Endothelial cell of umbilical vein (primary cell): ENCODE measurements around the gene AP4B1. TPM values are rescaled to one million over a fixed set of nuclear protein-coding genes. Genes with fewer than 3 reads are reported as not detected.

Source experiments
- BruUV-seq: library from RNA; stranded (reverse); fragments of 400-500 nt; replicated peaks from 2 replicates; lab custom pipeline; 2021; lab: Mats Ljungman, UMichigan
- CTCF ChIA-PET: fragments of 300-600, 350-600 bp; sonication (Branson Sonifier 250); formaldehyde crosslinking; loops from one replicate; lab custom pipeline; 2021; ENCODE audit warnings: antibody characterized with exemption, inconsistent platforms; lab: Charles Lee
- POLR2A ChIA-PET: fragments of 300-600, 350-600 bp; sonication (Branson Sonifier 250); formaldehyde crosslinking; loops from one replicate; lab custom pipeline; 2021; ENCODE audit warnings: antibody characterized with exemption, inconsistent platforms; lab: Charles Lee
- DNase-seq: peaks from one replicate; pipeline ENCODE4 v3.0.0-alpha.2; 2011; ENCODE audit warnings: low read depth, low spot score
- FAIRE-seq: peaks from 2 replicates; lab custom pipeline; 2011; peaks lifted over from hg19 to GRCh38; lab: Jason Lieb, UNC
- H2AFZ ChIP-seq: 2 replicates; pipeline ENCODE4 v1.6.0; 2012; ENCODE audit warnings: low read depth, low read length, control low read depth, inconsistent platforms
- H3K27ac ChIP-seq: 2 replicates; pipeline ENCODE4 v1.5.1; 2011; ENCODE audit warnings: low read depth, mild to moderate bottlenecking, control low read depth, low read length, moderate library complexity; ENCODE audit not compliant: insufficient read depth
- H3K27me3 ChIP-seq, 2 experiments: 2 replicates each; pipeline versions ENCODE4 v1.6.0 to v1.6.1; 2011; ENCODE audit warnings: low read length in 2 of 2, mixed read lengths in 1 of 2; ENCODE audit not compliant: control insufficient read depth in 2 of 2, insufficient read depth in 2 of 2
- H3K36me3 ChIP-seq, 2 experiments: 2 replicates in 1 of 2; 3 replicates in 1 of 2; pipeline ENCODE4 v1.5.1; 2011; ENCODE audit warnings: low read length in 2 of 2, mild to moderate bottlenecking in 1 of 2, moderate library complexity in 1 of 2; ENCODE audit not compliant: control insufficient read depth in 2 of 2, insufficient read depth in 2 of 2; ENCODE audit errors: extremely low read depth in 1 of 2
- H3K4me1 ChIP-seq: 3 replicates; pipeline ENCODE4 v1.5.1; 2011; ENCODE audit warnings: mild to moderate bottlenecking, low read length; ENCODE audit not compliant: control insufficient read depth, insufficient read depth; ENCODE audit errors: extremely low read depth
- H3K4me2 ChIP-seq: 2 replicates; pipeline ENCODE4 v1.6.1; 2011; ENCODE audit warnings: low read length, control low read depth, mixed read lengths; ENCODE audit not compliant: insufficient read depth
- H3K4me3 ChIP-seq, 3 experiments: fragments of 200-600 bp in 1 of 3; sonication (generic), shearing (Covaris generic) in 1 of 3; replicated peaks in 1 of 3; 2 replicates each; pipeline ENCODE4 v1.5.1; 2011 to 2016; ENCODE audit warnings: control low read depth in 3 of 3, low read length in 3 of 3, mild to moderate bottlenecking in 2 of 3, inconsistent platforms in 1 of 3, low read depth in 1 of 3, moderate library complexity in 1 of 3; ENCODE audit not compliant: insufficient read depth in 1 of 3
- H3K79me2 ChIP-seq: 2 replicates; pipeline ENCODE4 v1.6.0; 2012; ENCODE audit warnings: low read length, inconsistent platforms; ENCODE audit not compliant: control insufficient read depth, insufficient read depth
- H3K9ac ChIP-seq: replicated peaks from 2 replicates; pipeline ENCODE3; 2011; ENCODE audit warnings: low read length, control low read depth; ENCODE audit not compliant: insufficient read depth; ENCODE audit errors: extremely low read depth
- H3K9me1 ChIP-seq: replicated peaks from 3 replicates; pipeline ENCODE4 v1.6.0; 2011; ENCODE audit warnings: mild to moderate bottlenecking, low read length; ENCODE audit not compliant: control insufficient read depth, insufficient read depth; ENCODE audit errors: extremely low read depth
- H3K9me3 ChIP-seq: replicated peaks from 2 replicates; pipeline ENCODE4 v1.5.1; 2012; ENCODE audit warnings: low read length, inconsistent platforms; ENCODE audit not compliant: control insufficient read depth, insufficient read depth
- H4K20me1 ChIP-seq: replicated peaks from 2 replicates; pipeline ENCODE3; 2011; ENCODE audit warnings: mild to moderate bottlenecking, low read length; ENCODE audit not compliant: control insufficient read depth, insufficient read depth; ENCODE audit errors: extremely low read depth
- FOS ChIP-seq: IDR thresholded peaks from 2 replicates; pipeline ENCODE4 v1.6.1; 2011; ENCODE audit warnings: mild to moderate bottlenecking, low read length, moderate library complexity, borderline replicate concordance; ENCODE audit not compliant: insufficient read depth
- GATA2 ChIP-seq: IDR thresholded peaks from 2 replicates; pipeline ENCODE4 v1.7.0; 2011; ENCODE audit warnings: low read depth, mild to moderate bottlenecking, moderate library complexity, mixed read lengths, low read length; ENCODE audit not compliant: insufficient read length, insufficient read depth
- JUN ChIP-seq: IDR thresholded peaks from 2 replicates; pipeline ENCODE4 v1.6.1; 2011; ENCODE audit warnings: borderline replicate concordance, low read depth; ENCODE audit not compliant: insufficient read length, insufficient read depth
- MYC ChIP-seq: IDR thresholded peaks from one replicate; pipeline ENCODE4 v1.6.1; 2011; ENCODE audit warnings: mild to moderate bottlenecking, low read depth, low read length
- POLR2AphosphoS5 ChIP-seq: IDR thresholded peaks from 2 replicates; pipeline ENCODE4 v1.6.1; 2012; ENCODE audit warnings: low read depth, mild to moderate bottlenecking, control low read depth, low read length, moderate library complexity; ENCODE audit not compliant: insufficient read depth
- dilution Hi-C: fragments of 300-500 bp; cut with MboI; formaldehyde crosslinking; loops from one replicate; pipeline ENCODE4 v1.15.0; 2019; ENCODE audit warnings: low sequenced_read_pairs; ENCODE audit not compliant: extremely low pct_ligation_motif_present
- intact Hi-C: fragments of 100-400 bp; cut with micrococcal nuclease; formaldehyde crosslinking; loops from one replicate; pipeline ENCODE4 v1.10.0; 2022
- polyA plus RNA-seq, 4 experiments: library from polyadenylated mRNA; depleted of rRNA in 3 of 4; stranded (reverse) in 3 of 4; unstranded in 1 of 4; fragments of >200 nt; gene quantifications; 2 replicates each; pipeline versions ENCODE4 v1.2.1 to v1.2.3, GENCODE V29; 2011 to 2012; ENCODE audit warnings: missing spikeins in 1 of 4
- total RNA-seq: library from RNA; stranded (reverse); gene quantifications from 2 replicates; pipeline ENCODE4 v1.2.3, GENCODE V29; 2021

AP4B1 gene
- total and polyA plus RNA-seq, 2 donors (not counting 3 experiments of a cell fraction or from before 2014, with no cell fraction given), result 21.9 to 33.0 TPM

- Histone ChIP-seq H3K9ac (no peak overlapping the region), H4K20me1 (no peaks in the 10 kb centered on the region), H3K4me2 (peak overlapping the region; percentile 22), H3K4me1 (peaks cover 22% of the 10 kb centered on the region), H3K79me2 (no peaks in the 10 kb centered on the region), H3K9me1 (no peaks in the 10 kb centered on the region), H3K27me3 (no peaks in the 10 kb centered on the region), H3K36me3 (no peaks in the 10 kb centered on the region), H3K9me3 (no peaks in the 10 kb centered on the region), H2AFZ (peak overlapping the region; percentile 37), H3K27ac (no peak overlapping the region), H3K4me3 (no peak overlapping the region)
- TF ChIP-seq POLR2AphosphoS5, result no peak
- TF ChIP-seq JUN, result peak; percentile 22
- peak; percentile 92 for TF ChIP-seq GATA2
- TF ChIP-seq FOS, result peak; percentile 78
- ChIA-PET POLR2A (no interaction called here), CTCF (interaction anchor here (1.1 to 1.5 kb wide), 3 partner anchors 22 to 61 kb away, joined by 3 to 4 read pairs (median 3); partner anchors contain the start of genes AP4B1 and HIPK1)
- DNase-seq, result peak; percentile 56
- dilution Hi-C loops, result no loop called here
- BruUV-seq, result no TSS peak
- FAIRE-seq, result peak; percentile 24
- intact Hi-C loops, result no loop called here
These were observed 36.1 kb downstream of the AP4B1 start for GRCh38 chr1:113868387-113869083.

GRCh38 chr1:113861641-113862040 is 43.0 kb downstream of the AP4B1 start:
- DNase-seq (no peak), FAIRE-seq (no peak)
- H3K79me2 ChIP-seq, result no peaks in the 10 kb centered on the region
- dilution Hi-C loops (no loop called here), intact Hi-C loops (loop anchor here (1.0 kb wide), 2 partner anchors 44 to 68 kb away; partner anchors contain the start of genes DCLRE1B and HIPK1)
- no peaks in the 10 kb centered on the region for H3K36me3 ChIP-seq
- no peak overlapping the region for H3K4me2 ChIP-seq
- no peaks in the 10 kb centered on the region for H3K27me3 ChIP-seq
- H3K9me1 ChIP-seq, result no peaks in the 10 kb centered on the region
- TF ChIP-seq MYC (no peak), FOS (no peak)
- no peak overlapping the region for H3K4me3 ChIP-seq
- H4K20me1 ChIP-seq, result no peaks in the 10 kb centered on the region
- no TSS peak for BruUV-seq
- H2AFZ ChIP-seq, result no peak overlapping the region
- peaks cover 14% of the 10 kb centered on the region for H3K4me1 ChIP-seq
- ChIA-PET CTCF (no interaction called here), POLR2A (interaction anchor here (1.5 kb wide), 1 partner anchor 43 kb away, joined by 5 read pairs; the partner anchor contains the start of genes AP4B1 and DCLRE1B)
- no peak overlapping the region for H3K9ac ChIP-seq
- H3K27ac ChIP-seq, result peak overlapping the region; percentile 74
- H3K9me3 ChIP-seq, result no peaks in the 10 kb centered on the region
